Measurements from ENCODE around the gene PMEPA1. TPM values are rescaled to one million over a fixed set of nuclear protein-coding genes. Genes with fewer than 3 reads are reported as not detected.

Gene PMEPA1
- total RNA-seq, 6 donors from 2014 or later: 2.1 to 60.9 (median 17.6) TPM

GRCh38 chr20:57738053-57738452, 28.2 kb upstream of the PMEPA1 start:
- 85 to 92% methylated on average over 2 of the region's 2 CpGs for WGBS, 2 donors
- Histone ChIP-seq H3K4me3 (no peak overlapping the region), H3K4me1 (no peaks in the 10 kb centered on the region), H3K36me3 (no peaks in the 10 kb centered on the region), H3K27me3 (no peaks in the 10 kb centered on the region), H3K9me3 (no peaks in the 10 kb centered on the region), H3K27ac (no peak overlapping the region)
- TF ChIP-seq POLR2AphosphoS5 (IDR thresholded peaks at IDR 0.05) (no peak), POLR2A (IDR thresholded peaks at IDR 0.05) (no peak), EP300 (IDR thresholded peaks at IDR 0.05) (no peak)
- TF ChIP-seq, protein P1, sequence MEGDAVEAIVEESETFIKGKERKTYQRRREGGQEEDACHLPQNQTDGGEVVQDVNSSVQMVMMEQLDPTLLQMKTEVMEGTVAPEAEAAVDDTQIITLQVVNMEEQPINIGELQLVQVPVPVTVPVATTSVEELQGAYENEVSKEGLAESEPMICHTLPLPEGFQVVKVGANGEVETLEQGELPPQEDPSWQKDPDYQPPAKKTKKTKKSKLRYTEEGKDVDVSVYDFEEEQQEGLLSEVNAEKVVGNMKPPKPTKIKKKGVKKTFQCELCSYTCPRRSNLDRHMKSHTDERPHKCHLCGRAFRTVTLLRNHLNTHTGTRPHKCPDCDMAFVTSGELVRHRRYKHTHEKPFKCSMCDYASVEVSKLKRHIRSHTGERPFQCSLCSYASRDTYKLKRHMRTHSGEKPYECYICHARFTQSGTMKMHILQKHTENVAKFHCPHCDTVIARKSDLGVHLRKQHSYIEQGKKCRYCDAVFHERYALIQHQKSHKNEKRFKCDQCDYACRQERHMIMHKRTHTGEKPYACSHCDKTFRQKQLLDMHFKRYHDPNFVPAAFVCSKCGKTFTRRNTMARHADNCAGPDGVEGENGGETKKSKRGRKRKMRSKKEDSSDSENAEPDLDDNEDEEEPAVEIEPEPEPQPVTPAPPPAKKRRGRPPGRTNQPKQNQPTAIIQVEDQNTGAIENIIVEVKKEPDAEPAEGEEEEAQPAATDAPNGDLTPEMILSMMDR (IDR thresholded peaks at IDR 0.05): no peak
- DNase-seq (no peak), ATAC-seq (ENCODE audit: low FRiP score in 2 of 2) (no peak)

- no peak for TF ChIP-seq EP300 (IDR thresholded peaks at IDR 0.05)
- no peak for TF ChIP-seq POLR2A (IDR thresholded peaks at IDR 0.05)
- TF ChIP-seq, protein P1 (IDR thresholded peaks at IDR 0.05): no peak
- TF ChIP-seq POLR2AphosphoS5 (IDR thresholded peaks at IDR 0.05): no peak
- Histone ChIP-seq H3K4me3 (no peak overlapping the region), H3K4me1 (no peaks in the 10 kb centered on the region), H3K27me3 (no peaks in the 10 kb centered on the region), H3K36me3 (no peaks in the 10 kb centered on the region), H3K9me3 (no peaks in the 10 kb centered on the region), H3K27ac (no peak overlapping the region)
- 62 to 63% methylated on average over 4 of the region's 4 CpGs for WGBS, 2 donors
- DNase-seq (no peak), ATAC-seq (ENCODE audit: low FRiP score in 2 of 2) (no peak)
Measured at GRCh38 chr20:57737349-57737748, 27.5 kb upstream of the PMEPA1 start.

- H3K4me3 ChIP-seq: no peak overlapping the region
- H3K27ac ChIP-seq: no peak overlapping the region
- ATAC-seq (ENCODE audit: low FRiP score in 2 of 2) (no peak), DNase-seq (no peak)
- no peaks in the 10 kb centered on the region for H3K36me3 ChIP-seq
- 63 to 69% methylated on average over 10 of the region's 10 CpGs for WGBS, 2 donors
- TF ChIP-seq EP300 (IDR thresholded peaks at IDR 0.05) (no peak), POLR2AphosphoS5 (IDR thresholded peaks at IDR 0.05) (no peak), POLR2A (IDR thresholded peaks at IDR 0.05) (no peak)
- TF ChIP-seq, protein P1 (IDR thresholded peaks at IDR 0.05): no peak
- H3K27me3 ChIP-seq: no peaks in the 10 kb centered on the region
- no peaks in the 10 kb centered on the region for H3K9me3 ChIP-seq
- H3K4me1 ChIP-seq: no peaks in the 10 kb centered on the region
Measured at GRCh38 chr20:57736738-57737347, 27.0 kb upstream of the PMEPA1 start.

GRCh38 chr20:57735831-57736737, 26.3 kb upstream of the PMEPA1 start:
- ATAC-seq (ENCODE audit: low FRiP score in 2 of 2) (no peak), DNase-seq (no peak)
- Histone ChIP-seq H3K27me3 (no peaks in the 10 kb centered on the region), H3K9me3 (no peaks in the 10 kb centered on the region), H3K27ac (no peak overlapping the region), H3K4me3 (no peak overlapping the region), H3K36me3 (no peaks in the 10 kb centered on the region), H3K4me1 (no peaks in the 10 kb centered on the region)
- TF ChIP-seq POLR2A (IDR thresholded peaks at IDR 0.05): no peak
- no peak for TF ChIP-seq POLR2AphosphoS5 (IDR thresholded peaks at IDR 0.05)
- TF ChIP-seq, protein P1 (IDR thresholded peaks at IDR 0.05): no peak
- TF ChIP-seq EP300 (IDR thresholded peaks at IDR 0.05): no peak
- 80 to 88% methylated on average over 8 of the region's 8 CpGs for WGBS, 2 donors
